ENCODE results near the gene KLF13. TPM values are rescaled to one million over a fixed set of nuclear protein-coding genes. Genes with fewer than 3 reads are reported as not detected.

The KLF13 gene
- total RNA-seq = 55.3 and 67.1 TPM in 2 replicates

DNA sequence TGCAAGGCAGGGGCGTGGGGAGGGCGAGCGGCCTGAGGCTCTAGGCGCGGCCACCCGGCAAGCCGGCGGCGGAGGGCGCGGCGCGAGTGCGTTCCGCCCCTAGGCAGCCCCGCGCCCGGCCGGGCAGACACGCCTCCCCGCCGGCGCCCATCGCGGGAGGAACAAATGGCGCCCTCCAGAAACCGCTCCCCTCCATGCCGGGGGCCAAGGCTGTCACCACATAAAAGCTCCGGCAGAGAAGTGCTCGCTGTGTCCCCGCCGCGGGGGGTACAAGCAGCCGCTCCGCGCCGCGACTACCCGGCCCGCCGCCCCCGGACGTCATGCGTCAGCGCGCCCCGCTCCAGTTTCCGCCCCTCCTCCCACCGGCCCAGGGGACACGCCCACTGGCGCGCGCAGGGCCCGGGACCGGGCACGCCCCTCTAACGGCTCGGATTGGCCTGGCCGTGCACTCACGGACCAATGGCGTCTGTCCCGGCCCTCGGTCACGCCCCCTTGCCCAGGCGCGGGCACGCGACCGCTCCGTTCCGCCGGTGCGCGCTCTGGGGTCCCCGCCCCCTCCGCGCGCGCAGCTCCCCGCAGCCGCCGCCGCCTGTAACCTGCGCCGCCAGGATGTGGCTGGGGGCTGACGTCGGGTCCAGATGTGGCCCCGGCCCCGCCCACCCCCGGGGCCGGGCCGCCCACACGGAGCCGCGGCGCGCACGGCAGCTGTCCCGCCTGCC lies at the start of gene KLF13:
Gene KLF13 (plus strand): TSS at position 680 of the 719 bp plus-strand sequence. CDS start 378 bp downstream, outside the sequence.

Other genes starting within 250 kb of the KLF13 start
- gene TRPM1, start 225.1 kb upstream of the KLF13 start, total RNA-seq = not detected in 2 replicates